ENCODE measurements around the gene OSBPL9.
"Not testable (repeated sequence)": the region's sequence is repeated elsewhere in the genome, so short reads cannot be mapped to it uniquely, and the experiment has no call there.

OSBPL9 gene

GRCh38 chr1:51716746-51717145 lies 99.9 kb downstream of the OSBPL9 start:
- DNase-seq, result no peak

- DNase-seq, result no peak
Measured at GRCh38 chr1:51717842-51718241, 101.0 kb downstream of the OSBPL9 start.

GRCh38 chr1:51719146-51719545 lies 102.3 kb downstream of the OSBPL9 start:
- no peak for DNase-seq

- no peak for DNase-seq
Measured at GRCh38 chr1:51724797-51725196, 107.9 kb downstream of the OSBPL9 start.

- no peak for DNase-seq
Measured at GRCh38 chr1:51726051-51726450, 109.2 kb downstream of the OSBPL9 start.

GRCh38 chr1:51726544-51727225 lies 109.8 kb downstream of the OSBPL9 start:
- no peak for DNase-seq

GRCh38 chr1:51727366-51727765 lies 110.5 kb downstream of the OSBPL9 start:
- DNase-seq, result no peak

- DNase-seq, result no peak
Measured at GRCh38 chr1:51728611-51729155, 111.8 kb downstream of the OSBPL9 start.

- peak; percentile 93 for DNase-seq
Measured at GRCh38 chr1:51729156-51729823, 112.4 kb downstream of the OSBPL9 start.

GRCh38 chr1:51729824-51730301 lies 113.0 kb downstream of the OSBPL9 start:
- DNase-seq, result no peak

- no peak for DNase-seq
Measured at GRCh38 chr1:51731998-51732397, 115.1 kb downstream of the OSBPL9 start.

- DNase-seq, result no peak
Measured at GRCh38 chr1:51732701-51733425, 116.0 kb downstream of the OSBPL9 start.

- DNase-seq, result not testable (repeated sequence)
Measured at GRCh38 chr1:51733426-51733774, 116.5 kb downstream of the OSBPL9 start.

- DNase-seq, result peak; percentile 33
Measured at GRCh38 chr1:51733793-51734522, 117.1 kb downstream of the OSBPL9 start.

- DNase-seq, result no peak
Measured at GRCh38 chr1:51734896-51735745, 118.2 kb downstream of the OSBPL9 start.

GRCh38 chr1:51735746-51736254 lies 118.9 kb downstream of the OSBPL9 start:
- no peak for DNase-seq

GRCh38 chr1:51736702-51737101 lies 119.8 kb downstream of the OSBPL9 start:
- DNase-seq, result no peak

- DNase-seq, result no peak
Measured at GRCh38 chr1:51738681-51739080, 121.8 kb downstream of the OSBPL9 start.

- no peak for DNase-seq
Measured at GRCh38 chr1:51740652-51741051, 123.8 kb downstream of the OSBPL9 start.

- DNase-seq, result no peak
Measured at GRCh38 chr1:51741121-51741681, 124.3 kb downstream of the OSBPL9 start.

Data from COR-L47 (cell line).